HL-60 (cell line): ENCODE data around the gene SLC12A2.

Source experiments
- DNase-seq, 2 experiments: peaks; one replicate each; pipeline ENCODE4 v3.0.0-alpha.2; 2010 to 2020; ENCODE audit warnings: low read depth in 1 of 2, low spot score in 1 of 2
- H3K27ac ChIP-seq: fragments of 250-450 bp; sonication (Bioruptor Pico); replicated peaks from 2 replicates; pipeline ENCODE4 v1.5.1; 2020; ENCODE audit warnings: mild to moderate bottlenecking, moderate library complexity
- H3K27me3 ChIP-seq: fragments of 250-450 bp; sonication (Bioruptor Pico); 2 replicates; pipeline ENCODE4 v1.5.1; 2021; ENCODE audit warnings: mild to moderate bottlenecking, moderate library complexity; ENCODE audit not compliant: insufficient read depth, poor library complexity, severe bottlenecking
- H3K4me3 ChIP-seq: replicated peaks from 2 replicates; pipeline ENCODE4 v1.5.1; 2011; ENCODE audit warnings: mild to moderate bottlenecking, control low read depth, low read length; ENCODE audit not compliant: insufficient read depth
- CTCF ChIP-seq: IDR thresholded peaks from one replicate; pipeline ENCODE4 v1.5.1; 2011; ENCODE audit warnings: low read length, control low read depth, inconsistent platforms; ENCODE audit not compliant: insufficient read depth
- GABPA ChIP-seq: IDR thresholded peaks from 2 replicates; pipeline ENCODE4 v1.6.1; 2012; ENCODE audit warnings: low read depth
- POLR2AphosphoS5 ChIP-seq: IDR thresholded peaks from 2 replicates; pipeline ENCODE4 v1.6.1; 2012; ENCODE audit warnings: low read depth
- REST ChIP-seq: IDR thresholded peaks from 2 replicates; pipeline ENCODE4 v1.6.1; 2012; ENCODE audit warnings: low read depth; ENCODE audit not compliant: insufficient replicate concordance
- SPI1 ChIP-seq: IDR thresholded peaks from 2 replicates; pipeline ENCODE4 v1.6.1; 2012; ENCODE audit warnings: low read depth, mild to moderate bottlenecking, borderline replicate concordance

SLC12A2 gene

GRCh38 chr5:128228008-128228407 lies 144.4 kb downstream of the SLC12A2 start:
- no peak overlapping the region for H3K27ac ChIP-seq
- no peaks in the 10 kb centered on the region for H3K27me3 ChIP-seq
- H3K4me3 ChIP-seq = no peak overlapping the region
- DNase-seq = no peak
- TF ChIP-seq POLR2AphosphoS5 (no peak), REST (no peak)

- H3K27ac ChIP-seq = no peak overlapping the region
These were observed 145.0 kb downstream of the SLC12A2 start for GRCh38 chr5:128228521-128228920.

GRCh38 chr5:128234928-128235641 lies 151.5 kb downstream of the SLC12A2 start:
- H3K4me3 ChIP-seq = no peak overlapping the region

More at GRCh38 chr5:128228521-128228920, 145.0 kb downstream of the SLC12A2 start:
- no peak for TF ChIP-seq CTCF
- no peak for TF ChIP-seq POLR2AphosphoS5
- no peak for TF ChIP-seq REST
- no peak for TF ChIP-seq SPI1
- TF ChIP-seq GABPA = no peak
- Histone ChIP-seq H3K27me3 (no peaks in the 10 kb centered on the region), H3K4me3 (no peak overlapping the region)
- DNase-seq = no peak

More at GRCh38 chr5:128234928-128235641, 151.5 kb downstream of the SLC12A2 start:
- Histone ChIP-seq H3K27ac (no peak overlapping the region), H3K27me3 (no peaks in the 10 kb centered on the region)
- TF ChIP-seq SPI1 (no peak), POLR2AphosphoS5 (no peak), GABPA (no peak), CTCF (no peak), REST (no peak)
- DNase-seq = no peak
